ENCODE measurements around the gene DNM2.
"Not testable (repeated sequence)": the region's sequence is repeated elsewhere in the genome, so short reads cannot be mapped to it uniquely, and the experiment has no call there.

Gene DNM2

DNA sequence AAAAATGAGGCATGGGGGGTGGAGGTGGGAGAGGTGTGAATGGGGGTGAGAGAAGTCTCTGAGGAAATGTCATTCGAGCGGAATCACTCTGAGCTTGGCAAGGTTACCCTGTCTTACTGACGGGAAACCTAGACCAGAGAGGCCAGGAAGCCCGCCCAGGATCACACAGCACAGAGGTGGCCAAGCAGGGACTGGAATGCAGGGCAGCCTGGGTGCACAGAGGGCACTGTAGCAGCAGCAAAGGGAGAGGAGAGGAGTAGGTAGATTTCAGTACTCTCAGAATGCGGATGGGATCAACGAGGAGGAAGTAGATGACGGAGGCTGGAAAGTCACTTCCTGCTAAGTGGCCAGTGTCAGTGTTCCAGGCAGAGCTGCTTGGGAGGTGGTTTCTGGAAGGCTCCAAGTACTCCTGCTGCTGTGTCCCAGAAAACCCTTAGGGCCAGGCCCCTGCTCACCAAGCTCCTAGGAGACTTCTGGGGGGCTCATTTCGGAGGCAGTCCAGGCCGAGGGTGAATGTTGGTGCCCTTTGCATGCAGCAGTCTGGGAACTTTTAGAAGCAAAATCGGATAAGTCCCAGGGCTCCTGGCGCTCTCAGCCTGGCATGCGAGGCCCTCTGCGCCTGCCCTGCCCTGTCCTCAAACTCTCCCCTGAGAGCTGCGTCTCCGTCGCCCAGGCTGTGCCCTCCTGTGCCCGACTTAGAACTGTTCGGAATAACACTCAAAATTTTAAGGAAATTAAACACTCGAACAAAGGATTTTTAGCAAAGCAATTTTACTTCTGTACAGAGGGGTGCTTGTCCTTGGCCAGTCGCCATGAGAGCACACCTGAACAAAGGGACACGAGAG lies 33.5 kb downstream of the DNM2 start:
- DNase-seq (ENCODE audit: low read depth in 2 of 2): no peak

DNA sequence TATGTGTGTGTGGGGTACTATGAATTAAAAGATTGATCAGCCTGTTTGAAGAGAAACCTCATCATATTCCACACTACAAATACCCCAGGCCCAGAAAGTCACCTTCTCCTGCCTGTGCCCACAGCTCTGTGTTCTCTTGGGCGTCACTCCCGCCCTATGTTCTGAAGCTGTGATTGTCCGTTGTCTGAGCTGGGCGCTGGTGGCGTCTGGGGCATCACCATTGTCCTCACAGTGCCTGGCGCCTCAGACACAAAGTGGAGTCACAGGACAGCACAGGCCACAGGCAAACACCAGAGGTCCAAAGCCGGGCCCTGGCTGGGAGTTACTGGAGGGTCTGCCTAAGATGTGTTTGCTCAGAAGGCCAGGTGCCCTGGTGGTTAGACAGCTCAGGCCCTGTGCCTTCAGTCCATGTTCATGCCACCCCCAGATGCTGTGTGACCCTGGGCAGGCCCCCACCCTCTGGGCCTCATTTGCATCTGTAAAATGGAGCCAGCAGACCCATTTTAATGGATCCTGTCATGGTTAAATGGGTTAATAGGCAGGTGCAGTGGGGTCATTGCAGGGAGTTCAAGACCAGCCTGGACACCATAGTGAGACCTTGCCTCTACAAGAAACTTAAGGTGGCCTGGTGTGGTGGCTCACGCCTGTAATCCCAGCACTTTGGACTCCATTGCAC lies 34.5 kb downstream of the DNM2 start:
- DNase-seq (ENCODE audit: low read depth in 2 of 2): no peak

DNA sequence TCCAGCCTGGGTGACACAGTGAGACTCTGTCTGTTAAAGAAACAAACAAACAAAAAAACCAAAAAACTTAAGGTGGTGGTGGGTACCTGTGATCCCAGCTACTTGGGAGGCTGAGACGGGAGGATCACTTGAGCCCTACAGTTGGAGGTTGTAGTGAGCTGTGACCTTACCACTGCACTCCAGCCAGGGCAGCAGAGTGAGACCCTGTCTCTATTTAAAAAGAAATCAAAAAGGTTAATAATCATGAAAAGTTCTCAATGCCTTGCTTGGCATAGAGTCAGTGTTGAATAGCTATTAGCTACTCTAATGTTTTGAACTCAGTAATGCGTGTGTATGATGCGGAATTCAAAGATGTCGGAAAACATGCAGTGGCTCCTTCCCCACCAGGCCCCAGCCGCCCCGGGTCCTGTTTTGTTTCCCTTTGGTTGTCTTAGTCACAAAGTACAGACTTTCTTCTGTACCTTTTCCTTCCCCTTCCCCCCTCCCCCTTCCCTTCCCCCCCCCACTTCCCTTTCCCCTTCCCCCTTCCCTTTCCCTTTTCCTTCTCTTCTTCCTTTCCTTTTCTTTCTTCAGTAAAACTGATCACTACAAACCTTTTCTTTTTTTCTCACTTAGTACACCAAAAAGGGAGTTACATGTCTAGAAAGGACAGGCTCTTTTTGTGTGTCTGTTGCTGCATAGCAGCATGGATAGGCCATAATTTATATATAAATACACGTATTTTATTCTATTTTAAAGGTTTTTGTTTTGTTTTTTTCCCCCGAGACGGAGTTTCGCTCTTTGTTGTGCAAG lies 35.2 kb downstream of the DNM2 start:
- no peak for DNase-seq (ENCODE audit: low read depth in 2 of 2)

DNA sequence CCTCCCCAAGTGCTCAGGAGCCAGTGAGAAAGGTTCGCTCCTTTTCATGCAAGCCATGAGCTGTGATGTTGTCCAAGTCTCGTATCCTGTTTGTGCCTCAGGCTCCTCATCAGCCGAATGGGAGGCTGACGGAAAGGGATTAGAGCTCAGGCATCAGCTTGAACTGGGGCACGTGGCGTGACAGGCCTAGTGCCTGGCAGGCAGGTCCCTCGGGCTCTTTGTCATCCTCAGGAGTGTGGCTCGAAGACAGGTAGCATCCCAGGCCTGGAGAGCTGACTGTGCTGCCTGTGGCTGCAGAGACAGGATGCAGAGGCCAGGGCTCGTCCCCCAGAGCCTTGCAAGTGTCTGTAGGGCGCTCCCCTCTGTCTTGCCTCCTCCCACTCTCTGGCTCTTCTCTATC lies 38.5 kb downstream of the DNM2 start:
- no peak for DNase-seq (ENCODE audit: low read depth in 2 of 2)

DNA sequence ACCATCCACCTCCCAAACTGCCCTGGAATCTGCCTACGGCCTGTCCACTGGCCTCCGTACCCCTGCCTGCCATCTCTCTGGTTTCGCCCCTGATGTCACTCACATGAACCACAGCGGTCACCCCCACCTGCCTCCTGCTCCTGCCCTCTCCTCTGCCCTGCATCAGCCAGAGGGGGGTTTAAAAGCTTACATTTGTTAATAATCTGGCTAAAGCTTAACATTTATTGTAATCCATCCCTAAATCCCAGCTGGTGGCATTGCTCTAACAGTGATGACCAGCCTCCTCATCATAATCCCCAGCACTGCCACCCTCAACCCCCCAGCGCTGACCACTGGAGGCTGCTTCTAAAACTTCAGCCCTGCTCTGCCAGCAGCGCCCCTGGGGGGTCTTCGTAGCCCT lies 38.9 kb downstream of the DNM2 start:
- no peak for DNase-seq (ENCODE audit: low read depth in 2 of 2)

DNA sequence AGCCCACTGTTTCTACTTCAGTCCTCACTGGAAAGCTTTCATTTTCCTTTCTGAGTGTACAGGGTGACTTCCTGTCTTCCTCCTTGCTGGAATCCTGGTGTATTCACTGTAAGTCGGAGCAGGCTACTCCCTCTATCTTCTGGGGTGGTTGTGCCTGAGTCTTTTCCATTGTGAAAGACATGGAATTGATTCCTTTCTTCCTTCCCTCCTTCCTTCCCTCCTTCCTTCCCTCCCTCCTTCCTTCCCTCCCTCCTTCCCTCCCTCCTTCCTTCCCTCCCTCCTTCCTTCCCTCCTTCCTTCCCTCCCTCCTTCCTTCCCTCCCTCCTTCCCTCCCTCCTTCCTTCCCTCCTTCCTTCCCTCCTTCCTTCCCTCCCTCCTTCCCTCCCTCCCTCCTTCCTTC lies 40.2 kb downstream of the DNM2 start:
- DNase-seq (ENCODE audit: low read depth in 2 of 2): not testable (repeated sequence)

DNA sequence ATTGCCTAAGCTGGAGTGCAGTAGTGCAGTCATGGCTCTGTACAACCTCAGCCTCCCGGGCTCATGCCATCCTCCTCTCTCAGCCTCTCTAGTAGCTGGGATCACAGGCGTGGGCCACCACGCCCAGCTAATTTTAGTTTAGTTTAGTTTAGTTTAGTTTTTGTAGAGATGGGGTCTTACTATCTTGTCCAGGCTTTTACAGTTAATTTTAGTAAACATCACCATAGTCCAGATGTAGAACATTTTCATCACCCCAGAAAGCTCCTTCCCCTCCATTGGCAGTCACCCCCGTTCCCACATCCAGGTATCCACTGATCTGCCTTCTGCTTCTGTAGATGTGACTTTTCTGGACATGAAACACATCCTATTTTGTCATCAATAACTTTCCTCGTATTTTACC lies 41.1 kb downstream of the DNM2 start:
- no peak for DNase-seq (ENCODE audit: low read depth in 2 of 2)

DNA sequence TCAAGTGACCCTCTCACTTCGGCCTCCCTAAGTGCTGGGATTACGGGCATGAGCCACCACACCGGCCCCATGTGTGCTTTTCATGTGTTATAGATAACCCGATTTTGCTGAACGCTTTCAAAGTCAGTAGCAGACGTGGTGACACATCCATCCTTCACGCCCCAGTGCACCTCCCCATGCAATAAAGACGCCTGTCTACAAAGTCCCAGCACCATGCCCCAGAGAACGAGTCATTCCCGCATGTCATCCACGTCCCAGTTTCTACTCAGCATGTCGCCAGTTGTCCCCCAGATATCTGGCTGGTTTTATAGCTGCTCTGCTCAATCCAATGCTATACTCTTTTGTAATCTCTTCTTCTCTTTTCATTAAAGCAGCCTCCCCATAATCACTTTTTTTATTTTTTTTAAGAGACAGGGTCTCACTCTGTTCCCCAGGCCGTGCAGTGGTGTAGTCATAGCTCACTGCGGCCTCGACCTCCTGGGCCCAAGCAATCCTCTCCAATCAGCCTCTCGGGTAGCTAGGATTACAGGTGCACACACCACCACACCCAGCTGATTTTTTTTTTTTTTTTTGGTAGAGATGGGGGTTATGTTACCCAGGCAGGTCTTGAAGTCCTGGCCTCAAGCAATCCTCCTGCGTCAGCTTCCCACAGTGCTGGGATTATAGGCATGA lies 42.5 kb downstream of the DNM2 start:
- no peak for DNase-seq (ENCODE audit: low read depth in 2 of 2)

DNA sequence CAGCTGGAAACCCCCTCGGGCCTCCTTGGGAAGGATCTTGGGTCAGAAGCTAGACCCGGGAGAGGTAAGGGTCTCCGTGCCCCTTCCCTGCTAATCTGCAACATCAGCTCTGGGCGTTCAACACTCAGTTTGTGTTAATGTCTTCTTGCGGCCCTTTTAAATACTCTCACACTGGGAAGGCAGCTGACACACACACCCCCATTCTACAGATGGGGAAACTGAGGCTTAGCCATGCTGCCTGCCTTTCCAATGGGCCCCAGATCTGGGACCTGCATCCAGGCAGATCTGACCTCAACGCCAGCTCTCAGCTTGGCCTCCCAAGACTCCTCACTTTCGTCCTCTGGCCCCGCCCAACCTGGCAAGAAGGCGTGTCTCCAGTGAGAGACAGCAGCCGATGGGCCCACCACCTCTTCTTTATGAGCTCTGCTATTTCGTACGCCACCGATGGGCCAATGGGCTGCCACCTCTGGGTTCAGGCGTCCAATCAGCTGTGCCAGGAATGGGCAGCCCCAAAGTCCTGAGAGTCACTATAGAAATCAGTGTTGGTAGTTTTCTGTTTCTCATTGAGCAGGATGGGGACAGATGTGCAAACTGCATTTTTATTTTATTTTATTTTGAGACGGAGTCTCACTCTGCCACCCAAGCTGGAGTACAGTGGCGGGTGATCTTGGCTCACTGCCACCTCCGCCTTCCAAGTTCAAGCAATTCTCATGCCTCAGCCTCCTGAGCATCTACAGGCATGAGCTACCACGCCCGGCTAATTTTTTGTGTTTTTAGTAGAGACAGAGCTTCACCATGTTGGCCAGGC lies 43.8 kb downstream of the DNM2 start:
- DNase-seq (ENCODE audit: low read depth in 2 of 2): no peak

DNA sequence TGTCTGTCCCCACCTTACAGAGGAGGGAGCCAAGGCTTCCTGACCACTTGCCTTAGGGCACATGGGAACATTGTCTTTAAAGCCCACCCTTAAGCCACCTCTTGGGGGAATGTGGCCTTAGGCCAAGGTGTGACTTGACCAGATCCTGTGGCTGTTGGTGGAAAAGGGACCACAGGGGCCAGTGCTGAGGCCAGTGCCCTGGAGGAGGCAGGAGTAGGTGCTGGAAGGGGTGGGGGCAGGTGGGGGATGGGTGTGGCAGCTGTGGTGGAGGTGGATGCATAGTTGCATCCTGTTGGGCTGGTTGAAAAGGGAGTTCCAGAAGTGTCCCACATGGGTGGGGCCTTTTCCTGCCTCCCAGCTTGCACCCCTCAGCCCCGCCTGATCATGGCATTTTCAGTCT lies 44.8 kb downstream of the DNM2 start:
- no peak for DNase-seq (ENCODE audit: low read depth in 2 of 2)

DNA sequence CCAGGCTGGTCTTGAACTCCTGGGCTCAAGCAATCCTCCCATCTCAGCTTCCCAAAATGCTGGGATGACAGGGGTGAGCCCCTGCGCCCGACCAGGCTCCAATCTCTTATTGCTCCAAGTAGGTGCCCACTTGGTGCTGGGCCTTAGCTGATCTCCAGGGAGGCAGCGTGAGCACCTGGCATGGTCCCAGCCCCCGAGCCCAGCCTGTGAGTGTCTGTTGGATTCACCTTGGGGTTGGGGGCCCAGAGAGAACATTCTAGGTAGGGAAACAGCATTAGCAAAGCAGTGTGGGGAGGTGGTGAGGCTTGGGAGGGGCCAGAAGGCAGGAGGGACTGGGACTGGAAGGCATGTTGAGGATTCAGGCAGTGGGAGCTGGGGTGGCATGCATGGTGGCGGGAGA lies 45.5 kb downstream of the DNM2 start:
- no peak for DNase-seq (ENCODE audit: low read depth in 2 of 2)

DNA sequence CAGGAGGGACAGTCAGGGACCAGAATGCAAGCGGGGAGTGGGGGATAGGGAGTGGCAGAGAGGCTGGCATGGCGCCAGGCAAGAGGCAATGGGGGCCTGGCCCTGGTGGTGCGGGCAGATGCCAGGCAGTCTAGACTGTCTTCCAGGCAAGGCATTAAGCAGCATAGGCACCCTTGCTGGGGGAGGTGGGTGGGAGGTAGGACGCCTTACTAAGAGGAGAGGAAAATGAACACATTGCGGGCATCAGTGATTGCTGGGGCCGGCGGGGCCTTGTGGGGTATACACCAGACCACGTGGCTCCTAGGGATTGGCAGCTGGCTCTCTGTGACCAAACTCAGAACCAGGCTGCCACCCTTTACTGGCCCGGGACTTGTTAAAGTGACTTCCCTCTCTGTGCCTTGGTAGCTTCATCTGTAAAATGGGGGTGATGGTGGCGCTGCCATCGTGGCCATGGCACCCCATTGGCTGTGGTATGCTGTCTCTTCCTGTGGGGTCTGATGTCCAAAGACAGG lies 46.0 kb downstream of the DNM2 start:
- no peak for DNase-seq (ENCODE audit: low read depth in 2 of 2)

DNA sequence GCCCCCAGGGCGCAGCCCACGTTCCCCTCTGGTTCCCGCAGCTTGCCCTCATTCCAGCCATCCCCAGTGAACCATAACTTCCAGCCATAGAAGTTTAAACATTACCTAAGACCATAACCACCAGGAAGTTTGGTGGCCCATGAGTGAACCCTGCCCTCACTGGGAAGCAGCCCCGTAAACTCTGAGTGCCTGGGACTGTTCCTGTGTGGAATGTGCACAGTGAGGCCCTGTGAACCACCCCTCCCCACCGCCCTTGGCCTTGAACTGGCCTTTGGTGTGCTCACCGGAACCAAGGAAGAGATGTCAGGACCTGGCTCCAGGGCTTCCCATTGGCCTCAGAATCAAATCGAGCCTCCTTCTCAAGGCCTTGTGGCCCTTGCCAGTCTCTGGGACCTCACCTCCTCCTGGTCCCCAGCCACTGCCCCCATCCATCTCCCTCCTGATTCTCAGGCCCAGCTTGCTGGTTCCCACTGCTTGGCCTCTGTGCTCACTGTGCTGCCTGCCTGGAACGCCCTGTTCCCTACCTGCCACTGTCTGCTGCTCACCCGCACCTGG lies 46.5 kb downstream of the DNM2 start:
- DNase-seq (ENCODE audit: low read depth in 2 of 2): no peak

DNA sequence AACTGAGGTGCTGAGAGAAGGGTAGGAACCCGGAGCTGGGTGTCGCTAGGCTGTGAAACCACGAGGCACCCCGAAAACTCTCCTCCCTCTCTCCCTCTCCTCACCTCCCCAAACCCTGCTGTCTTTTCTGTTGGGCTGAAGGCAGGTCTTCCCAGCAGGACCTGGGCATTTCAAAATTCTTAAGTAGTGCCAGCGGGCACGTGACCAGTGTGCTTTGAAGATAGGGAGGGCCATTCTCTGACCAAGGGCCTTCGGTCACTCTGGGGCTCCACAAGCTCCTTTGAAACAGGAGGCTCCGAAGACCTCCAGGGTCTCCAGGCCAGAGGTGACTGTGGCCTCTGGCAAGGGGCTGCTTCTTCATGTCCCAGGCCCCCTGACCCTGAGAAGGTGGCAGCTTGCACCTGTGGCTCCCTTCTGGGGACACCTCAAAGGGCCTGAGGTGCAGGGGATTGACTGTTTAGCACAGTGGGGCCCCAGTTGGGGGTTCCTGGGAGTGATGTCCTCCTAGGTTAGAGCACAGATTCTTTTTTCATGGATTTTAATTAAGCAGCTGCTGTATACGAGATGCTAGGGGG lies 48.3 kb downstream of the DNM2 start:
- DNase-seq (ENCODE audit: low read depth in 2 of 2): no peak

DNA sequence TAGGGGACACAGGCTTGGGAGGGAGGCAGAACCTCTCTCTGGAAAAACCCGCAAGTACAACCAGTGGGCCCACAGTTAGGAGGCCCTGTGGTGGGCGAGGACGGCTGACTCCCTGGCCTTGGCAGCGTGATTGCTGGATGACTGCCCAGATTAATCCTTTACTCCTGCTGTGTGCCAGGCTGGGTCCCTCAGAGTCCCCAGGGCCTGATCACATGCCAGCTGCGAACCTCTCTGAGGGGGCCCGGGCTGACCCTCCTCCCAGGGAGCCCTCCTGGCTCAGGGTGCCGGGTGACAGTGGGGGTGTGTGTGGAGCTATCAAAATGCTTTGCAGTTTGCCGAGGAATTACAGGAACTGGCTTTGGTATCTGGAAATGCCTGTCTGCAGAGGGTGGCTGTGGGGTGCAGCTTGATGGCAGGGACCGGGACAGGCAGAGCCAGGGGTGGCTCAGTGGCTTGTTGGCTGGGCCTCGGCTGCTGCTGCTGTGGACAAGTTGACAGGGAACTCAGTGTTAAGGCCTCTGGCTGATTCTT lies 48.9 kb downstream of the DNM2 start:
- DNase-seq (ENCODE audit: low read depth in 2 of 2): no peak

DNA sequence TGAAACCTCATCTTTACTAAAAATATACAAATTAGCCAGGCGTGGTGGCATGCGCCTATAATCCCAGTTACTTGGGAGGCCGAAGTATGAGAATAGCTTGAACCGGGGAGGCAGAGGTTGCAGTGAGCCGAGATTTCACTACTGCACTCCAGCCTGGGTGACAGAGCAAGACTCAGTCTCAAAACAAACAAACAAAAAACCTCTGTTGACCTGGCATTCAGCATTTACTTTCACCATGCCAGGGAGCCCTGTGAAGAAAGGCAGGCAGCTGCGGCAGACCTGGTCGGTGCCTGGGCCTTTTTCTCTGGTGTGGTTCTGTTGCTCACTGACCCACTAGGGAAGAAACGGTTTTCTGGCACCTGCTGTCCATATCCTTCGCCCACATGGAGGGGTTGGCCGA lies 49.8 kb downstream of the DNM2 start:
- DNase-seq (ENCODE audit: low read depth in 2 of 2): no peak

DNA sequence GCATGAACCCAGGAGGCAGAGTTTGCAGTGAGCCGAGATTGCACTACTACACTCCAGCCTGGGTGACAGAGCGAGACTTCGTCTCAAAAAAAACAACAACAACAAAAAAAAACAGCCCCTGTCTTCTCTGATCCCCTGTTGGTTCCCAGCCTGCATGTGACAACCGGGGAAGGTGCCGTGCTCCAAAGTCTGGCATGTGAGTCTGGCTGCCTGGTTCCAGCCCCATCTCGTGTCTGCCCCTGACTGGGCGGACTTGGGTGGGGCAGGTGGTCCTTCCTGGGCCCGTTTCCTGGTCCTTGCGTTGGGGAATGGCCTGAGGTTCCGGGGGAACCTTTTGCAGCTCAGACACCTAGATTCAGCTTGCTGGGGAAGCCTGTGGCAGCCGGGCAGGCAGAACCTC lies 50.5 kb downstream of the DNM2 start:
- DNase-seq (ENCODE audit: low read depth in 2 of 2): no peak

DNA sequence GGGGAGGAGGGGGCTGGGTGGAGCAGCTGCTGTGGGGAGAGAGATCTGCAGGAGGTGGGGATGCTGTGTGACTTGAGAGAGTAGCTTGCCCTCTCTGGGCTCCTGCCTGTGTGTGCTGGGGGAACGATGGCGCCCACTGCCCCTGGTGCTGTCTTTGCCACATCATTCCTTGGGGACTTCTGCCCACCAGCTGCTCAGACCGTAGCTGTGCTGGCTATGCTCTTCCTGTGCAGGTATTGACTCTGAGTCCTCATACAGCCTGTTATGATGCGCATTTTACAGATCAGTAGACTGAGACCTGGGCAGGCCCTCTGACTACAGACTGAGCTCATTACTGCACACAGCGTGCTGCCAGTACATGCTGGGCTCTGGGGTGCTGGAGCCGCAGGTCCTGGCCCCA lies 51.1 kb downstream of the DNM2 start:
- no peak for DNase-seq (ENCODE audit: low read depth in 2 of 2)

DNA sequence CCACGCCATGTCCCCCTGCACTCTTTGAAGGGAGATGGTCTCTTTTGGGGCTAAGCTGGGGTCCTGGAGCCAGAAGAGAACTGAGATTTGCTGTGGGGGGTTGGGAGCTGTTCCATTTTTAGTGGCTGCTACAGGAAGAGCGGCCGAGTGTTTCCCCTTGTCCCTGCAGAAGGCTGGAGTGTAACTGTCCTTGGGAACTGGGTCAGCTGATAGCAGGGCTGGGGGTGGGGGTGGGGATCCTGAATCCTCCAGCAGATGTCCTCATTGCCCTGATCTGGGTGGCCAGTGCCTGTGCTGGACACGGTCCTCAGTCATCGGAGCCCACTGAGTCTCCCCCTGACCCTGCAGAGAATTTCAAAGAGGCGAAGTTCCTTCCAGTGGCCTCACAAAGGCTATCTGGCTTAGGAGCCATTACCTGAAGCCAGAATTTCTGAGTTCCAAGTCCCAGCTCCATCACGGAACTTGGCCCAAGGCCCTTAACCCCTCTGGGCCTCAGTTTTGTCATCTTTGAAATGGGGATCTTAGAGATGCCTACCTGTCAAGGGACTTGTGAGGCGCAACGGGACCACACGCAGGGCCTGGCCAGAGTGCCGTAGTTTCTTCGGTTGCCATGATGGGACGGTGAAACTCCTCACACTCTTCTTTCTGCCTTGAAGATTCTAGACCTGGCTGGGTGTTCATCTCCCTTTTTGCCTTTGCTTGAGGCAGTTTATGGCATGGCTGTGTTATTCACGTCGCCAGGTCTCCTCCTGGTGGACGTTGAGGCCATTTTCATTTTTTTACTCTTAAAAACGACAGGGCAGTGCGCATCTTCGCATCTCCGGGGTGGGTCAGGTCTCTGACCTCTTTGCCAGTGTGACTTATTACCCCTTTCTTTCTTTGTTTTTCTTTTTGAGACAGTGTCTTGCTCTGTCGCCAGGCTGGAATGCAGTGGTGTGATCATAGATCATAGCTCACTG lies 51.9 kb downstream of the DNM2 start:
- peak in 1 of 2 experiments; percentile 8 for DNase-seq (ENCODE audit: low read depth in 2 of 2)
